ENCODE data around the gene CCDC122.

The CCDC122 gene

DNA sequence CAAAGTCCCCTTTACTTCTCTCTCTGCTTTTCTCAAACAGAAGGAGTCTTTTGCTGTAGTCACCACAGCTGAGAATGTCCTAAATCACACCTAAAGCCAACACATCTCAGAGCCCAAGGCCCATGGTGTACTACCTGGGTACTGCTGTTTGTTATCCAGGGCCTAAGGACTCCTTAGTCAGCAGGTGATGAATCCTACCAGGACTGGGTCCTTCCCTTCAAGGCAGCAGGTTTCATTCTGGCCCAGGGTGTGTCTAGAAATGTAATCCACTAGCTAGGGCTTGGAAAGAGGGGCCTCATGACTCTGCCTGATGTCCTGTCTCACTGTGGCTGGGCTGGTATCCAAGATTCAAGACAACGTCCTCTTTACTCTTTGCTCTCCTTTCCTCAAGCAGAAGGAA, 56.6 kb downstream of the CCDC122 start:
- no peak for DNase-seq (ENCODE audit: low read depth in 1 of 2, low spot score in 1 of 2)
- Histone ChIP-seq H3K4me3 (replicated peaks; ENCODE audit: insufficient read depth, low read length) (no peak overlapping the region), H3K27ac (replicated peaks) (no peak overlapping the region), H3K27me3 (ENCODE audit: insufficient read depth, poor library complexity, severe bottlenecking) (peaks cover 5% of the 10 kb centered on the region)
- TF ChIP-seq POLR2AphosphoS5 (IDR thresholded peaks at IDR 0.05; ENCODE audit: low read depth) (no peak), SPI1 (IDR thresholded peaks at IDR 0.05; ENCODE audit: borderline replicate concordance, low read depth) (no peak), GABPA (IDR thresholded peaks at IDR 0.05; ENCODE audit: low read depth) (no peak)
- TF ChIP-seq, protein P1, sequence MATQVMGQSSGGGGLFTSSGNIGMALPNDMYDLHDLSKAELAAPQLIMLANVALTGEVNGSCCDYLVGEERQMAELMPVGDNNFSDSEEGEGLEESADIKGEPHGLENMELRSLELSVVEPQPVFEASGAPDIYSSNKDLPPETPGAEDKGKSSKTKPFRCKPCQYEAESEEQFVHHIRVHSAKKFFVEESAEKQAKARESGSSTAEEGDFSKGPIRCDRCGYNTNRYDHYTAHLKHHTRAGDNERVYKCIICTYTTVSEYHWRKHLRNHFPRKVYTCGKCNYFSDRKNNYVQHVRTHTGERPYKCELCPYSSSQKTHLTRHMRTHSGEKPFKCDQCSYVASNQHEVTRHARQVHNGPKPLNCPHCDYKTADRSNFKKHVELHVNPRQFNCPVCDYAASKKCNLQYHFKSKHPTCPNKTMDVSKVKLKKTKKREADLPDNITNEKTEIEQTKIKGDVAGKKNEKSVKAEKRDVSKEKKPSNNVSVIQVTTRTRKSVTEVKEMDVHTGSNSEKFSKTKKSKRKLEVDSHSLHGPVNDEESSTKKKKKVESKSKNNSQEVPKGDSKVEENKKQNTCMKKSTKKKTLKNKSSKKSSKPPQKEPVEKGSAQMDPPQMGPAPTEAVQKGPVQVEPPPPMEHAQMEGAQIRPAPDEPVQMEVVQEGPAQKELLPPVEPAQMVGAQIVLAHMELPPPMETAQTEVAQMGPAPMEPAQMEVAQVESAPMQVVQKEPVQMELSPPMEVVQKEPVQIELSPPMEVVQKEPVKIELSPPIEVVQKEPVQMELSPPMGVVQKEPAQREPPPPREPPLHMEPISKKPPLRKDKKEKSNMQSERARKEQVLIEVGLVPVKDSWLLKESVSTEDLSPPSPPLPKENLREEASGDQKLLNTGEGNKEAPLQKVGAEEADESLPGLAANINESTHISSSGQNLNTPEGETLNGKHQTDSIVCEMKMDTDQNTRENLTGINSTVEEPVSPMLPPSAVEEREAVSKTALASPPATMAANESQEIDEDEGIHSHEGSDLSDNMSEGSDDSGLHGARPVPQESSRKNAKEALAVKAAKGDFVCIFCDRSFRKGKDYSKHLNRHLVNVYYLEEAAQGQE (IDR thresholded peaks at IDR 0.05; ENCODE audit: insufficient replicate concordance, low read depth) = no peak
- TF ChIP-seq, protein P2, sequence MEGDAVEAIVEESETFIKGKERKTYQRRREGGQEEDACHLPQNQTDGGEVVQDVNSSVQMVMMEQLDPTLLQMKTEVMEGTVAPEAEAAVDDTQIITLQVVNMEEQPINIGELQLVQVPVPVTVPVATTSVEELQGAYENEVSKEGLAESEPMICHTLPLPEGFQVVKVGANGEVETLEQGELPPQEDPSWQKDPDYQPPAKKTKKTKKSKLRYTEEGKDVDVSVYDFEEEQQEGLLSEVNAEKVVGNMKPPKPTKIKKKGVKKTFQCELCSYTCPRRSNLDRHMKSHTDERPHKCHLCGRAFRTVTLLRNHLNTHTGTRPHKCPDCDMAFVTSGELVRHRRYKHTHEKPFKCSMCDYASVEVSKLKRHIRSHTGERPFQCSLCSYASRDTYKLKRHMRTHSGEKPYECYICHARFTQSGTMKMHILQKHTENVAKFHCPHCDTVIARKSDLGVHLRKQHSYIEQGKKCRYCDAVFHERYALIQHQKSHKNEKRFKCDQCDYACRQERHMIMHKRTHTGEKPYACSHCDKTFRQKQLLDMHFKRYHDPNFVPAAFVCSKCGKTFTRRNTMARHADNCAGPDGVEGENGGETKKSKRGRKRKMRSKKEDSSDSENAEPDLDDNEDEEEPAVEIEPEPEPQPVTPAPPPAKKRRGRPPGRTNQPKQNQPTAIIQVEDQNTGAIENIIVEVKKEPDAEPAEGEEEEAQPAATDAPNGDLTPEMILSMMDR (IDR thresholded peaks at IDR 0.05; ENCODE audit: insufficient read depth, low read length) = no peak

GRCh38 chr13:43816401-43816889, 63.1 kb downstream of the CCDC122 start:
- no peak for DNase-seq (ENCODE audit: low read depth in 1 of 2, low spot score in 1 of 2)
- H3K27ac ChIP-seq (replicated peaks) = no peak overlapping the region
- TF ChIP-seq, protein P1 (IDR thresholded peaks at IDR 0.05; ENCODE audit: insufficient replicate concordance, low read depth) = no peak
- TF ChIP-seq GABPA (IDR thresholded peaks at IDR 0.05; ENCODE audit: low read depth) (no peak), SPI1 (IDR thresholded peaks at IDR 0.05; ENCODE audit: borderline replicate concordance, low read depth) (no peak), POLR2AphosphoS5 (IDR thresholded peaks at IDR 0.05; ENCODE audit: low read depth) (no peak)
- TF ChIP-seq, protein P2 (IDR thresholded peaks at IDR 0.05; ENCODE audit: insufficient read depth, low read length) = no peak
- no peak overlapping the region for H3K4me3 ChIP-seq (replicated peaks; ENCODE audit: insufficient read depth, low read length)
- no peaks in the 10 kb centered on the region for H3K27me3 ChIP-seq (ENCODE audit: insufficient read depth, poor library complexity, severe bottlenecking)

GRCh38 chr13:43815204-43815603, 64.3 kb downstream of the CCDC122 start:
- no peaks in the 10 kb centered on the region for H3K27me3 ChIP-seq (ENCODE audit: insufficient read depth, poor library complexity, severe bottlenecking)
- no peak overlapping the region for H3K27ac ChIP-seq (replicated peaks)
- TF ChIP-seq, protein P2 (IDR thresholded peaks at IDR 0.05; ENCODE audit: insufficient read depth, low read length) = no peak
- TF ChIP-seq SPI1 (IDR thresholded peaks at IDR 0.05; ENCODE audit: borderline replicate concordance, low read depth) (no peak), GABPA (IDR thresholded peaks at IDR 0.05; ENCODE audit: low read depth) (no peak)
- TF ChIP-seq, protein P1 (IDR thresholded peaks at IDR 0.05; ENCODE audit: insufficient replicate concordance, low read depth) = no peak
- DNase-seq (ENCODE audit: low read depth in 1 of 2, low spot score in 1 of 2) = no peak
- H3K4me3 ChIP-seq (replicated peaks; ENCODE audit: insufficient read depth, low read length) = no peak overlapping the region

All from HL-60 (cell line).